ENCODE results near the gene KRT36.
A peak's percentile ranks its signal among the peaks of the same experiment; 100 is the strongest.

Gene KRT36

GRCh38 chr17:41521574-41522261 is 32.0 kb upstream of the KRT36 start:
- DNase-seq: peak; percentile 71 to 85

- DNase-seq: no peak
Measured at GRCh38 chr17:41520821-41521521, 31.3 kb upstream of the KRT36 start.

- no peak for DNase-seq
Measured at GRCh38 chr17:41519501-41520224, 30.0 kb upstream of the KRT36 start.

GRCh38 chr17:41518789-41519449 is 29.2 kb upstream of the KRT36 start, which contains the start of gene KRT15:
TSS of gene KRT15 (minus strand) at chr17:41518890. CDS start at chr17:41518827, 63 bp downstream.
- DNase-seq: peak in 1 of 2 experiments; percentile 6

GRCh38 chr17:41518031-41518430 is 28.3 kb upstream of the KRT36 start:
- DNase-seq: no peak

GRCh38 chr17:41516830-41517283 is 27.1 kb upstream of the KRT36 start:
- no peak for DNase-seq

GRCh38 chr17:41516147-41516829 is 26.6 kb upstream of the KRT36 start:
- DNase-seq: no peak

GRCh38 chr17:41513168-41513547 is 23.4 kb upstream of the KRT36 start:
- no peak for DNase-seq

GRCh38 chr17:41512546-41513167 is 22.9 kb upstream of the KRT36 start:
- no peak for DNase-seq

GRCh38 chr17:41511716-41512115 is 22.0 kb upstream of the KRT36 start:
- no peak for DNase-seq

- no peak for DNase-seq
Measured at GRCh38 chr17:41511116-41511515, 21.4 kb upstream of the KRT36 start.

GRCh38 chr17:41510251-41511065 is 20.7 kb upstream of the KRT36 start:
- no peak for DNase-seq

GRCh38 chr17:41507315-41507880 is 17.7 kb upstream of the KRT36 start:
- DNase-seq: no peak

GRCh38 chr17:41505809-41506767 is 16.4 kb upstream of the KRT36 start:
- DNase-seq: no peak

- no peak for DNase-seq
Measured at GRCh38 chr17:41505007-41505808, 15.5 kb upstream of the KRT36 start, which contains the start of gene KRT13. TSS of gene KRT13 (minus strand) at chr17:41505612. CDS start at chr17:41505550, 62 bp downstream.

GRCh38 chr17:41504246-41504977 is 14.7 kb upstream of the KRT36 start:
- DNase-seq: no peak

- no peak for DNase-seq
Measured at GRCh38 chr17:41503202-41503601, 13.5 kb upstream of the KRT36 start.

All from SW 1271 (cell line).